Left lung (tissue), 10 donors: Measurements from ENCODE around the gene LPA. TPM values are rescaled to one million over a fixed set of nuclear protein-coding genes. Genes with fewer than 3 reads are reported as not detected.
A peak's percentile ranks its signal among the peaks of the same experiment; 100 is the strongest.

Experiments
- ATAC-seq: fragments of 200-7000 bp; cut with Tn5 transposase; one replicate; pipeline ENCODE4 v1.9.1; 2020; ENCODE audit warnings: moderate library complexity
- DNase-seq, 4 donors: peaks; one replicate each; pipeline ENCODE4 v3.0.0-alpha.2; 2013 to 2020
- H3K27ac ChIP-seq, 2 donors: fragments of 200-600 bp; sonication (generic) in 1 of 2; one replicate each; pipeline versions ENCODE4 v1.5.0 to v1.8.0; 2020 to 2021
- H3K27me3 ChIP-seq, 2 donors: fragments of 200-600 bp; sonication (generic) in 1 of 2; one replicate each; pipeline versions ENCODE4 v1.5.0 to v1.8.0; 2020 to 2021
- H3K36me3 ChIP-seq, 2 donors: fragments of 200-600 bp; sonication (generic) in 1 of 2; one replicate each; pipeline versions ENCODE4 v1.5.0 to v1.8.0; 2020 to 2021
- H3K4me1 ChIP-seq, 2 donors: fragments of 200-600 bp; one replicate each; pipeline ENCODE4 v1.8.0; 2021
- H3K4me3 ChIP-seq, 2 donors: fragments of 200-600 bp; sonication (generic) in 1 of 2; one replicate each; pipeline versions ENCODE4 v1.5.0 to v1.8.0; 2020 to 2021; ENCODE audit warnings: mild to moderate bottlenecking in 1 of 2
- H3K9me3 ChIP-seq, 2 donors: fragments of 200-600 bp; sonication (generic) in 1 of 2; one replicate each; pipeline versions ENCODE4 v1.5.0 to v1.8.0; 2020 to 2021
- intact Hi-C, 2 donors: fragments of 100-400 bp; cut with DNase I; formaldehyde crosslinking; loops; one replicate each; pipeline versions ENCODE4 v1.11.2 to v1.14.2; 2022
- polyA plus RNA-seq, 6 donors: library from polyadenylated mRNA; unstranded; fragments of 120-200 nt; gene quantifications; one replicate each; pipeline ENCODE4 v1.2.1, GENCODE V29; 2013; ENCODE audit not compliant: insufficient read length in 6 of 6
- total RNA-seq, 2 donors: library from RNA; stranded (reverse); fragmentation: NEBNext Ultra II Directional; extraction: Animal tissue kit (Norgen Biotek cat#: 25700); gene quantifications; one replicate each; pipeline ENCODE4 v1.2.1, GENCODE V29; 2021
- TF ChIP-seq, protein P1 (sequence below), 2 donors: fragments of 200-600 bp; sonication (generic) in 1 of 2; IDR thresholded peaks; one replicate each; pipeline versions ENCODE4 v1.5.0 to v1.8.0; 2021; ENCODE audit warnings: antibody characterized with exemption in 2 of 2
- donor health status: DM: no; HTN: yes; CAD: no.
- donor health status: DM: no; HTN: no; CAD: no.

The LPA gene
- total and polyA plus RNA-seq, 8 donors = 0.04 to 0.23 (median 0.16) TPM; not detected in 2

DNA sequence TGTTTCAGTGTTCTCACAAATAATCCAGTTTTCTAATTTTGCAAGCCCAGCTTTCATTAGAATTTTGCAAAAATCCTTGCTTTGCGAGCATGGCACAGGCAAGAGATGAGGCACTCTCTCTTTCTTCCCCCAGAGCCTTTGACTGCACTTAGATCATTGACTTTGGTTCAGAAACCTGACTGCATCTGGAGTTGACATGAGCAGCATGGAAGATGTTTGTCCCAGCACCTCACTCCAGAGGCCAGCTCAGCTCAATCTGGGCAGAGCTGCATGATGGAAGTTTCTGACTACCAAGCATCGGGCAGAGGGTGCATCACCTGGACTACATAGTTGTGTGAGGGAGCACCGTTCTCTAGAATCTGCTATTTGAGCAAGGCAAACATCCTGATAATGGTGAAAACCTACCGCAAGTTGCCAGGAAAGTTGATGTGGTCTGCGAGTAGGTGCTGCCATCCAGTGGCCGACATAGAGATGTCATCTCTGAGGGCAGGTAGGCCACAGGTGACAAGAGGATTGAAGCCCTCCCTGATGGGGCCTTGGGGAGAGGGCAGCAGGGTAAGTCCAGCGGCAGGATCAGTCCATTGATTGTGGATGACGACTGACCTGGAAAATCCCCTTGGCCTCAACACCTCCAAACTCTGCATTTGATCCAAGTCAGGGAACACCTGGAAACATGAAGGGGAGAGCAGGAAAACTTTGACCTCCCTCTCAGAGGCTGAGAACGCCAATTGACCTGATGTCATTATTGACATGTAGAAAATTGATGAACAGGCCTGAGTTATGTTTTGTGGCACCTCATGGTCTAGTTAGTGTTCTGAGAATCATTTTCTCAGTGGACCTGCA is 3.8 kb upstream of the LPA start:
- H3K27me3 ChIP-seq = no peaks in the 10 kb centered on the region
- intact Hi-C loops = no loop called here
- peaks cover 0 to 4% of the 10 kb centered on the region in 2 donors for H3K9me3 ChIP-seq
- peak; percentile 82 for ATAC-seq
- DNase-seq = peak in 1 of 4 donors; percentile 7
- H3K36me3 ChIP-seq = no peaks in the 10 kb centered on the region
- no peaks in the 10 kb centered on the region for H3K4me1 ChIP-seq
- no peak overlapping the region for H3K27ac ChIP-seq
- TF ChIP-seq, protein P1, sequence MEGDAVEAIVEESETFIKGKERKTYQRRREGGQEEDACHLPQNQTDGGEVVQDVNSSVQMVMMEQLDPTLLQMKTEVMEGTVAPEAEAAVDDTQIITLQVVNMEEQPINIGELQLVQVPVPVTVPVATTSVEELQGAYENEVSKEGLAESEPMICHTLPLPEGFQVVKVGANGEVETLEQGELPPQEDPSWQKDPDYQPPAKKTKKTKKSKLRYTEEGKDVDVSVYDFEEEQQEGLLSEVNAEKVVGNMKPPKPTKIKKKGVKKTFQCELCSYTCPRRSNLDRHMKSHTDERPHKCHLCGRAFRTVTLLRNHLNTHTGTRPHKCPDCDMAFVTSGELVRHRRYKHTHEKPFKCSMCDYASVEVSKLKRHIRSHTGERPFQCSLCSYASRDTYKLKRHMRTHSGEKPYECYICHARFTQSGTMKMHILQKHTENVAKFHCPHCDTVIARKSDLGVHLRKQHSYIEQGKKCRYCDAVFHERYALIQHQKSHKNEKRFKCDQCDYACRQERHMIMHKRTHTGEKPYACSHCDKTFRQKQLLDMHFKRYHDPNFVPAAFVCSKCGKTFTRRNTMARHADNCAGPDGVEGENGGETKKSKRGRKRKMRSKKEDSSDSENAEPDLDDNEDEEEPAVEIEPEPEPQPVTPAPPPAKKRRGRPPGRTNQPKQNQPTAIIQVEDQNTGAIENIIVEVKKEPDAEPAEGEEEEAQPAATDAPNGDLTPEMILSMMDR (IDR thresholded peaks at IDR 0.05) = peak in 1 of 2 donors; percentile 34
- H3K4me3 ChIP-seq = no peak overlapping the region

DNA sequence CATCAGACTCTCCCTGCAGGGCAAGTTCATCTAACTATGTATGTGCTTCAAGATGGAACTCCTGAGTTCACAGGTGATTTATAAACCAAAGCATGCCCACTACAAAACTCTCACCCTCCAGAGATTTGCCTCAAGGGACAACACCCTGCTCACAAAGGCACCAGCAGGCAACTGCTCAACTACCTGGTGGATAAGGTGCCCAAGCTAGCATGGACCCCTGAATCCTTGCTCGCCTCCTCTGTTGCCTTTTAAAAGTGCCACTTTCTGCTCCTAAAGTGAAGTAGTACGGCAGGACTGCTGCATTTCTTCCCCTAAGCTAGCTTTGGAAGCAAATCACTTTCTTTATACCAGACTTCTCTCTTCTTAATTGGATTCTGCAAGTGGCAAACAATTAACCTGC is 1.2 kb downstream of the LPA start:
- Histone ChIP-seq H3K9me3 (no peaks in the 10 kb centered on the region), H3K4me1 (no peaks in the 10 kb centered on the region), H3K27ac (no peak overlapping the region), H3K36me3 (no peaks in the 10 kb centered on the region), H3K4me3 (no peak overlapping the region), H3K27me3 (no peaks in the 10 kb centered on the region)
- TF ChIP-seq, protein P1 (IDR thresholded peaks at IDR 0.05) = no peak
- DNase-seq = no peak
- intact Hi-C loops = no loop called here
- no peak for ATAC-seq

DNA sequence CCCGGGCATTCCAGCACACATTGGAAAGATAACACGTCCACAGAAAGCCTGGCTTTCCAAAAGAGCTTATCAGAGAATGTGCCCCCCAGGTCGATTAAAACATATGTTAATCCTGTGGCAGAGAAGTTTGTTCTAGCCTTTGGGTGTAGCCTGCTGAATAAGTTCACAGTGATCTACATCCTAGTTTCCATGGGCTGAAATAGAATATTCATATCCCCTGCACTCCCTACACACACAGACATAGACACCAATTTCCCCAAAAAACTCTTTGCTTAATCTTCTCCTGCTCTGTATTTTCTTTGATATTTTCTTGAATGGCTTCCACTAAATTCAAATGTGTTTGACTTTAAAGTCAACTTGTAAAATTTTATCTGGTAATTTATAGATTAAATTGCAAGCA is 1.6 kb downstream of the LPA start:
- Histone ChIP-seq H3K27me3 (no peaks in the 10 kb centered on the region), H3K27ac (no peak overlapping the region), H3K36me3 (no peaks in the 10 kb centered on the region), H3K9me3 (peaks cover 0 to 3% of the 10 kb centered on the region in 2 donors), H3K4me1 (no peaks in the 10 kb centered on the region), H3K4me3 (no peak overlapping the region)
- intact Hi-C loops = no loop called here
- TF ChIP-seq, protein P1 (IDR thresholded peaks at IDR 0.05) = no peak
- no peak for ATAC-seq
- no peak for DNase-seq

DNA sequence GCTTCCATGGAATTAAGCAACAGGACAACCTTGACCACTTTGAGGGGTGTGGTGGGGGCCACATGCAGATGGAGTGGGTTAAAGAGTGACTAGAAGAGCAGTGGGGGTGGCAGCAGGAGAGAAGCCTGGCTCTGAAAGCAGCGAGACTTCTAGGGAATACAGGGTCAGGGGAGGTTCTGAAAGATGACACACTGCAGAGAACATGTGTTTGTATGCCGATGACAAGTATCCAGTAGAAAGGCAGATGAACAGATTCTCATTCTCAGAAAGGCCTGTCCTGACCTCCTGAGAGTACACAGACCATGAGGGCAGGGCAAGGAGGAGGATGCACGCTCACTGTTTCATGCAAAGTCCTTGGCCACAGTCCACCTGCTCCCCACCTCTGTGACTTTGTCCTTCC is 2.9 kb downstream of the LPA start:
- no peak overlapping the region for H3K4me3 ChIP-seq

DNA sequence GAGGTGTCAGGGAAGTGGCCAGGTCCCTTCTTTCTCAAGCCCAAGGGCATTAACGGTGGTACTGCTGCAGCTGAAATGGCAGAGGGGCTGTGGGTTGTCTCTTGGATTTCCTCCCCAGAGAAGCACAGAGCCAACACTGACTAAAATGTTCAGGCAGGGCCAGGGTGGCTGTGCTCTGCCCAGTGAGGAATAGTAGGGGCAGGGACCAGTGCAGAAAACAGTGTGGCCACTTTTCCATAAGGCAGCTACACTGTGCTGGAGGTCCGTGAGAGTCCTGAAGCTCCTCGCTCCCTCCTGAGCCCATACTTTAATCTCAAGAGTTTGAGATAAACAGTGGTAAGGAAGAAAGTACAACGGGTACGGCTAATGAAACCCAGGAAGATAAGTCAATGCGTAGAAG is 4.5 kb downstream of the LPA start:
- Histone ChIP-seq H3K4me1 (no peaks in the 10 kb centered on the region), H3K27ac (no peak overlapping the region), H3K9me3 (peaks cover 0 to 22% of the 10 kb centered on the region in 2 donors), H3K27me3 (no peaks in the 10 kb centered on the region), H3K4me3 (no peak overlapping the region), H3K36me3 (no peaks in the 10 kb centered on the region)
- TF ChIP-seq, protein P1 (IDR thresholded peaks at IDR 0.05) = no peak
- DNase-seq (no peak), ATAC-seq (no peak)
- intact Hi-C loops = no loop called here

More for the DNA sequence above, 2.9 kb downstream of the LPA start:
- no peaks in the 10 kb centered on the region for H3K27me3 ChIP-seq
- H3K9me3 ChIP-seq = peaks cover 0 to 15% of the 10 kb centered on the region in 2 donors
- ATAC-seq = no peak
- no peak overlapping the region for H3K27ac ChIP-seq
- H3K36me3 ChIP-seq = no peaks in the 10 kb centered on the region
- TF ChIP-seq, protein P1 (IDR thresholded peaks at IDR 0.05) = no peak
- DNase-seq = no peak
- no peaks in the 10 kb centered on the region for H3K4me1 ChIP-seq
- intact Hi-C loops = no loop called here
